GM10266 (cell line): ENCODE data around the gene MYO5B.

Experiments used
- DNase-seq: peaks from one replicate; pipeline ENCODE4 v3.0.0; 2012; ENCODE audit errors: extremely low spot score
- CTCF ChIP-seq: IDR thresholded peaks from 2 replicates; pipeline ENCODE4 v1.5.1; 2012; ENCODE audit warnings: mild to moderate bottlenecking, low read depth; ENCODE audit not compliant: control insufficient read depth, insufficient read depth; ENCODE audit errors: missing control alignments

Gene MYO5B

GRCh38 chr18:50135903-50136302 is 59.0 kb downstream of the MYO5B start:
- TF ChIP-seq CTCF, result no peak
- DNase-seq, result no peak

- TF ChIP-seq CTCF, result no peak
- DNase-seq, result no peak
These were observed 61.4 kb downstream of the MYO5B start for GRCh38 chr18:50133526-50133925.

- peak; percentile 21 for DNase-seq
These were observed 63.4 kb downstream of the MYO5B start for GRCh38 chr18:50131591-50131990.

GRCh38 chr18:50128506-50129271 is 66.3 kb downstream of the MYO5B start:
- DNase-seq, result no peak
- TF ChIP-seq CTCF, result no peak

More at GRCh38 chr18:50131591-50131990, 63.4 kb downstream of the MYO5B start:
- TF ChIP-seq CTCF, result no peak

GRCh38 chr18:50127516-50128210 is 67.3 kb downstream of the MYO5B start:
- TF ChIP-seq CTCF, result no peak

GRCh38 chr18:50126471-50126870 is 68.5 kb downstream of the MYO5B start:
- TF ChIP-seq CTCF, result no peak
- DNase-seq, result no peak

More at GRCh38 chr18:50127516-50128210, 67.3 kb downstream of the MYO5B start:
- DNase-seq, result no peak

- TF ChIP-seq CTCF, result no peak
- no peak for DNase-seq
These were observed 69.5 kb downstream of the MYO5B start for GRCh38 chr18:50125456-50125855.
